Hindlimb muscle (tissue), 1 donor: ENCODE data around the gene RPL13A. TPM values are rescaled to one million over a fixed set of nuclear protein-coding genes. Genes with fewer than 3 reads are reported as not detected.

ENCODE experiments used
- DNase-seq: peaks from one replicate; pipeline ENCODE4 v3.0.0-alpha.2; 2013
- polyA plus RNA-seq: library from polyadenylated mRNA; unstranded; fragments of 120-200 nt; gene quantifications from one replicate; pipeline ENCODE4 v1.2.1, GENCODE V29; 2013; ENCODE audit not compliant: insufficient read length

The RPL13A gene
- polyA plus RNA-seq, 1 donor: 4,873 TPM

- DNase-seq: no peak
Observed at GRCh38 chr19:49486232-49486631, 1.2 kb upstream of the RPL13A start.

GRCh38 chr19:49486710-49487276 is 615 bp upstream of the RPL13A start:
- DNase-seq: no peak

GRCh38 chr19:49488046-49488862 is 846 bp downstream of the RPL13A start:
- DNase-seq: no peak

- no peak for DNase-seq
Observed at GRCh38 chr19:49488863-49489537, 1.6 kb downstream of the RPL13A start.

GRCh38 chr19:49489601-49490167 is 2.3 kb downstream of the RPL13A start:
- DNase-seq: no peak

GRCh38 chr19:49490287-49491029 is 3.0 kb downstream of the RPL13A start:
- no peak for DNase-seq

- no peak for DNase-seq
Observed at GRCh38 chr19:49491030-49491803, 3.8 kb downstream of the RPL13A start.

- no peak for DNase-seq
Observed at GRCh38 chr19:49491804-49492572, 4.6 kb downstream of the RPL13A start.

GRCh38 chr19:49492573-49493405 is 5.4 kb downstream of the RPL13A start:
- no peak for DNase-seq

GRCh38 chr19:49496574-49497008 is 9.2 kb downstream of the RPL13A start:
- DNase-seq: no peak

- DNase-seq: no peak
Observed at GRCh38 chr19:49497047-49497788, 9.8 kb downstream of the RPL13A start.

GRCh38 chr19:49497789-49498103 is 10.3 kb downstream of the RPL13A start:
- DNase-seq: no peak

- no peak for DNase-seq
Observed at GRCh38 chr19:49498475-49498874, 11.1 kb downstream of the RPL13A start.

- no peak for DNase-seq
Observed at GRCh38 chr19:49499030-49499670, 11.7 kb downstream of the RPL13A start.

- DNase-seq: peak; percentile 78
Observed at GRCh38 chr19:49502866-49503581, 15.6 kb downstream of the RPL13A start.

- no peak for DNase-seq
Observed at GRCh38 chr19:49503582-49503962, 16.2 kb downstream of the RPL13A start.

- DNase-seq: no peak
Observed at GRCh38 chr19:49506575-49507105, 19.2 kb downstream of the RPL13A start.
